Uterus (tissue), 4 donors: Measurements from ENCODE around the gene ADGRD2. TPM values are rescaled to one million over a fixed set of nuclear protein-coding genes. Genes with fewer than 3 reads are reported as not detected.

Source experiments
- DNase-seq, 2 donors: peaks; one replicate each; pipeline ENCODE4 v3.0.0-alpha.2; 2019 to 2020
- H3K27ac ChIP-seq, 2 donors: fragments of 200-600 bp; sonication (generic); 1 replicate in 1 of 2; 2 replicates in 1 of 2; pipeline ENCODE4 v1.5.1; 2016 to 2018
- H3K27me3 ChIP-seq, 2 donors: fragments of 200-600 bp; sonication (generic); one replicate each; pipeline ENCODE4 v1.5.1; 2018 to 2019; ENCODE audit warnings: control low read depth in 1 of 2
- H3K36me3 ChIP-seq, 2 donors: fragments of 200-600 bp; sonication (generic); one replicate each; pipeline ENCODE4 v1.5.1; 2019; ENCODE audit warnings: control low read depth in 1 of 2
- H3K4me1 ChIP-seq, 2 donors: fragments of 200-600 bp; sonication (generic); one replicate each; pipeline ENCODE4 v1.5.1; 2018 to 2019; ENCODE audit warnings: control low read depth in 1 of 2
- H3K4me3 ChIP-seq, 2 donors: fragments of 200-600 bp; sonication (generic); 1 replicate in 1 of 2; 2 replicates in 1 of 2; pipeline ENCODE4 v1.5.1; 2018 to 2019; ENCODE audit warnings: mild to moderate bottlenecking in 1 of 2
- H3K9me3 ChIP-seq, 2 donors: fragments of 200-600 bp; sonication (generic); one replicate each; pipeline ENCODE4 v1.5.1; 2019; ENCODE audit warnings: control low read depth in 1 of 2
- CTCF ChIP-seq, 4 experiments: fragments of 200-600 bp in 2 of 4; fragments of 450-650 bp in 2 of 4; sonication (generic) in 2 of 4; IDR thresholded peaks; one replicate each; pipeline ENCODE4 v1.5.1; 2016 to 2019; ENCODE audit warnings: antibody characterized with exemption in 4 of 4, mild to moderate bottlenecking in 2 of 4, moderate library complexity in 1 of 4
- POLR2A ChIP-seq, 2 donors: fragments of 450-650 bp; IDR thresholded peaks; one replicate each; pipeline ENCODE4 v1.6.1; 2016; ENCODE audit warnings: antibody characterized with exemption in 2 of 2, mild to moderate bottlenecking in 1 of 2, moderate library complexity in 1 of 2
- intact Hi-C: fragments of 100-400 bp; cut with DNase I; formaldehyde crosslinking; loops from one replicate; pipeline ENCODE4 v1.15.1; 2023; ENCODE audit warnings: low total_unique reads
- total RNA-seq, 4 donors: library from RNA; depleted of rRNA in 3 of 4; stranded (reverse); fragments of >200 nt in 3 of 4; gene quantifications; one replicate each; pipeline versions ENCODE4 v1.1.0 to v1.2.4, GENCODE V29; 2014 to 2023
- donor health status: DM: yes; HTN: yes; CAD: no.

ADGRD2 gene
- total RNA-seq, 4 donors from 2014 or later, result 0.76 TPM; not detected in 3

GRCh38 chr9:124506931-124507879 is 57.0 kb downstream of the ADGRD2 start, which contains the start of gene NR5A1:
Gene NR5A1, minus strand, starts transcription at chr9:124507399. Its CDS starts 4,004 bp downstream, at chr9:124503395.
- peaks cover 0 to 22% of the 10 kb centered on the region in 2 donors for H3K27me3 ChIP-seq
- H3K27ac ChIP-seq, result no peak within 1 kb of the TSS
- no peak for DNase-seq
- no peaks in the 10 kb centered on the region for H3K9me3 ChIP-seq
- H3K36me3 ChIP-seq, result no peaks in the 10 kb centered on the region
- H3K4me3 ChIP-seq, result peak within 1 kb of the TSS in 1 of 2 donors; percentile 49
- intact Hi-C loops, result no loop called here
- H3K4me1 ChIP-seq, result peaks cover 0 to 6% of the 10 kb centered on the region in 2 donors
- no peak for TF ChIP-seq POLR2A (IDR thresholded peaks at IDR 0.05)
- TF ChIP-seq CTCF (IDR thresholded peaks at IDR 0.05), result no peak

GRCh38 chr9:124507880-124508423 is 57.7 kb downstream of the ADGRD2 start:
- peaks cover 0 to 16% of the 10 kb centered on the region in 2 donors for H3K27me3 ChIP-seq
- no peaks in the 10 kb centered on the region for H3K9me3 ChIP-seq
- H3K27ac ChIP-seq, result no peak overlapping the region
- intact Hi-C loops, result no loop called here
- no peaks in the 10 kb centered on the region for H3K36me3 ChIP-seq
- no peak overlapping the region for H3K4me3 ChIP-seq
- DNase-seq, result no peak
- H3K4me1 ChIP-seq, result peaks cover 0 to 6% of the 10 kb centered on the region in 2 donors
- no peak for TF ChIP-seq CTCF (IDR thresholded peaks at IDR 0.05)
- TF ChIP-seq POLR2A (IDR thresholded peaks at IDR 0.05), result no peak

DNA sequence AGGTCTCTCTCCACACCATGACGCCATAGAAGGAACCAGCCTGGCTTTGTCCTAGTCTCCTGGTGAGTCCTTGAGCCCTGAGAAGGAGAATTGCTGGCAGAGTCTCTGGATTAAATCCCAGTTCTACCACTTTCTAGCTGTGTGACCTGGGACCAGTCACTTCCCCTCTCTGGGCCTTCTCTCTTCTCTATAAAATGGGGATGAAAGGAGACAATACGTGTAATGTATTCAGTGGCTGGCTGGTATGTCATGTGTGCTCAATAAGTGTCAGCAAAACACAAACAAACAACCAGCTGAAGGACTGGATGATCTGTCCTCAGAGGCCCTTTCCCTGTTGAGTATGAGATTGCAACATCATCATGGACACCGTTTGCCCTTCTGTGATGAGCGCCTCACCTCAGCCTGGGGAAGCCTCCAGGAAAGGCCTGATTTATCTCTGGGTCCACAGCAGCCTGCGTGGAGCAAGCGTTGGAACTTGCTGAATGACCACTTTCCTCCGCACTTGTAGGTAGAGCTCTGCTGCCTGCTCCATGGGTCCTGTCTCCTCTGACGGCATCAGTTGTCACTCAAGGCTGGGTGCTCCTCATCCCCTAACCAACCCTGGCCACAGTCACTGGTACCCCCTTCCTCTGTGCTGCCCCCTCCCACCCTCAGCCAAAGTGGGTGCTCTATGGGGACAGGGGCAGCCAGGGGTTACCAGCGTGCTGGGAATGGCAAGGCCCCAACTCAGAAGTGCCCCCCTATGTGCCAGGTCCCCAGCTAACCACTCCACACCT is 60.6 kb downstream of the ADGRD2 start:
- Histone ChIP-seq H3K27ac (no peak overlapping the region), H3K9me3 (no peaks in the 10 kb centered on the region), H3K36me3 (no peaks in the 10 kb centered on the region), H3K27me3 (no peaks in the 10 kb centered on the region), H3K4me1 (no peaks in the 10 kb centered on the region), H3K4me3 (no peak overlapping the region)
- no peak for TF ChIP-seq POLR2A (IDR thresholded peaks at IDR 0.05)
- no peak for TF ChIP-seq CTCF (IDR thresholded peaks at IDR 0.05)
- intact Hi-C loops, result no loop called here
- no peak for DNase-seq

DNA sequence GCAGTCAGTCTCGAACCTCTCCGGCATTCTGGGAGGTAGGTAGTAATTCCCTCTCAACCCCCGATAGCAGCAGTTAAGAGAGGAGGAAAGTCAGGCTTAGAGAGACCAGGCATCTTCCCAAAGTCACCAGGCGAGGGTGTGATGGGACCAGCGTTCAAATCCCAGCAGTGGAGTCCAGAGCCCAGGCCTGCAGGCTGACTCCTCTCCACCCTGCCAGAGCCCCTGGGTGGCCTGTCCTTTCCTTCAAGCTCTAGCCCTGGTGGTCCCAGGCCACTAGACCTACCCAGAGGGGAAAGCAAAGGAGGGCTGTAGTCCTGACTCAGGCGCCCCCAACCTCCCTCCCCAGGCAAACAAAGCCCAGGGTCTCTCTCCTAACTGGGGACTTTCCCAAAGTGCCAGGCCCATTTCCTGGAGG is 61.2 kb downstream of the ADGRD2 start:
- no peak overlapping the region for H3K4me3 ChIP-seq
- H3K27me3 ChIP-seq, result no peaks in the 10 kb centered on the region
- no peaks in the 10 kb centered on the region for H3K4me1 ChIP-seq
- TF ChIP-seq POLR2A (IDR thresholded peaks at IDR 0.05) (no peak), CTCF (IDR thresholded peaks at IDR 0.05) (no peak)
- intact Hi-C loops, result no loop called here
- DNase-seq, result no peak
- H3K9me3 ChIP-seq, result no peaks in the 10 kb centered on the region
- H3K27ac ChIP-seq, result no peak overlapping the region
- H3K36me3 ChIP-seq, result no peaks in the 10 kb centered on the region
